ENCODE results near the gene PDE4DIP. TPM values are rescaled to one million over a fixed set of nuclear protein-coding genes. Genes with fewer than 3 reads are reported as not detected.
"Not testable (repeated sequence)": the region's sequence is repeated elsewhere in the genome, so short reads cannot be mapped to it uniquely, and the experiment has no call there.

PDE4DIP gene
- total RNA-seq, 2 experiments from 2014 or later, result 27.1 to 27.4 TPM

GRCh38 chr1:148918836-148919447, 74.7 kb downstream of the PDE4DIP start:
- CTCF ChIA-PET; H3K27ac ChIP-seq (ENCODE audit: low read depth in 1 of 2, low read length in 2 of 2); H3K36me3 Mint-ChIP-seq (ENCODE audit: low read depth); H3K27me3 Mint-ChIP-seq; H3K9me3 ChIP-seq (ENCODE audit: control insufficient read depth in 1 of 2, insufficient read depth in 1 of 2, low read length in 2 of 2); intact Hi-C loops (cut with DNase I, micrococcal nuclease); H3K27ac Mint-ChIP-seq; DNase-seq; H3K4me3 ChIP-seq (ENCODE audit: low read length); H3K9me3 Mint-ChIP-seq; H3K27me3 ChIP-seq (ENCODE audit: control insufficient read depth in 1 of 2, insufficient read depth in 2 of 2, low read length in 2 of 2); ATAC-seq (ENCODE audit: poor library complexity); H3K4me1 Mint-ChIP-seq (ENCODE audit: low read depth); H3K4me3 Mint-ChIP-seq; H3K4me1 ChIP-seq (ENCODE audit: insufficient read depth, low read length); POLR2A ChIA-PET; H3K36me3 ChIP-seq (ENCODE audit: insufficient read depth, low read length): not testable (repeated sequence)

GRCh38 chr1:148921047-148921446, 76.8 kb downstream of the PDE4DIP start:
- H3K4me1 Mint-ChIP-seq (ENCODE audit: low read depth); H3K9me3 Mint-ChIP-seq; H3K27me3 Mint-ChIP-seq; H3K9me3 ChIP-seq (ENCODE audit: control insufficient read depth in 1 of 2, insufficient read depth in 1 of 2, low read length in 2 of 2); DNase-seq; intact Hi-C loops (cut with DNase I, micrococcal nuclease); H3K27ac Mint-ChIP-seq; H3K36me3 ChIP-seq (ENCODE audit: insufficient read depth, low read length); H3K4me3 Mint-ChIP-seq; ATAC-seq (ENCODE audit: poor library complexity); H3K27me3 ChIP-seq (ENCODE audit: control insufficient read depth in 1 of 2, insufficient read depth in 2 of 2, low read length in 2 of 2); POLR2A ChIA-PET; H3K36me3 Mint-ChIP-seq (ENCODE audit: low read depth); CTCF ChIA-PET; H3K4me1 ChIP-seq (ENCODE audit: insufficient read depth, low read length); H3K4me3 ChIP-seq (ENCODE audit: low read length); H3K27ac ChIP-seq (ENCODE audit: low read depth in 1 of 2, low read length in 2 of 2): not testable (repeated sequence)

DNA sequence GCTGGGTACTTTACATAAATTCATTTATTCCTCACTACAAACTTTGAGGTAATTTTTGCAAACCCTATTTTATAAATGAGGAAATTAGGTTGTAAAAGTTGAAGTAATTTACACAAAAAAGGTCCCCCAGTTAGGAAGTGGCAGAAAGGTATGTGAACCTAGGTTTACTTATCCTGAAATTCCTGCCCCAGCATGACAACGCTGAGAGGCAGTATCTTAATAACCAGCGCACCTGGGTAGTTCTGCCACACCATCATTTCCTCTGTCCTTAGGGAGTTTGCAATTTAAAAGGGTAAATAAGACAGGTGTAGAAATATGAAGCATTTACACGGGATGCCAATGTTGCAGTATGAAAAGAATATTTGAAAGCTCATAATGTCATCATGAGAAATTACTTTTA, 79.6 kb downstream of the PDE4DIP start:
- H3K27me3 Mint-ChIP-seq; POLR2A ChIA-PET; H3K36me3 ChIP-seq (ENCODE audit: insufficient read depth, low read length); H3K27ac ChIP-seq (ENCODE audit: low read depth in 1 of 2, low read length in 2 of 2); H3K4me3 ChIP-seq (ENCODE audit: low read length); H3K36me3 Mint-ChIP-seq (ENCODE audit: low read depth); H3K4me1 ChIP-seq (ENCODE audit: insufficient read depth, low read length); H3K4me3 Mint-ChIP-seq; intact Hi-C loops (cut with DNase I, micrococcal nuclease); H3K27me3 ChIP-seq (ENCODE audit: control insufficient read depth in 1 of 2, insufficient read depth in 2 of 2, low read length in 2 of 2); H3K27ac Mint-ChIP-seq; H3K9me3 Mint-ChIP-seq; H3K9me3 ChIP-seq (ENCODE audit: control insufficient read depth in 1 of 2, insufficient read depth in 1 of 2, low read length in 2 of 2); DNase-seq; CTCF ChIA-PET; H3K4me1 Mint-ChIP-seq (ENCODE audit: low read depth); ATAC-seq (ENCODE audit: poor library complexity): not testable (repeated sequence)

GRCh38 chr1:148927645-148928044, 83.4 kb downstream of the PDE4DIP start:
- CTCF ChIA-PET; H3K4me1 ChIP-seq (ENCODE audit: insufficient read depth, low read length); H3K4me3 ChIP-seq (ENCODE audit: low read length); H3K27me3 ChIP-seq (ENCODE audit: control insufficient read depth in 1 of 2, insufficient read depth in 2 of 2, low read length in 2 of 2); H3K27ac Mint-ChIP-seq; H3K4me1 Mint-ChIP-seq (ENCODE audit: low read depth); H3K4me3 Mint-ChIP-seq; ATAC-seq (ENCODE audit: poor library complexity); H3K9me3 Mint-ChIP-seq; DNase-seq; H3K27ac ChIP-seq (ENCODE audit: low read depth in 1 of 2, low read length in 2 of 2); intact Hi-C loops (cut with DNase I, micrococcal nuclease); H3K27me3 Mint-ChIP-seq; POLR2A ChIA-PET; H3K9me3 ChIP-seq (ENCODE audit: control insufficient read depth in 1 of 2, insufficient read depth in 1 of 2, low read length in 2 of 2); H3K36me3 Mint-ChIP-seq (ENCODE audit: low read depth); H3K36me3 ChIP-seq (ENCODE audit: insufficient read depth, low read length): not testable (repeated sequence)

GRCh38 chr1:148929253-148929652, 85.0 kb downstream of the PDE4DIP start:
- H3K36me3 Mint-ChIP-seq (ENCODE audit: low read depth); H3K27me3 ChIP-seq (ENCODE audit: control insufficient read depth in 1 of 2, insufficient read depth in 2 of 2, low read length in 2 of 2); H3K4me1 ChIP-seq (ENCODE audit: insufficient read depth, low read length); DNase-seq; H3K4me1 Mint-ChIP-seq (ENCODE audit: low read depth); H3K27ac ChIP-seq (ENCODE audit: low read depth in 1 of 2, low read length in 2 of 2); H3K27me3 Mint-ChIP-seq; H3K4me3 Mint-ChIP-seq; H3K4me3 ChIP-seq (ENCODE audit: low read length); intact Hi-C loops (cut with DNase I, micrococcal nuclease); CTCF ChIA-PET; ATAC-seq (ENCODE audit: poor library complexity); H3K9me3 ChIP-seq (ENCODE audit: control insufficient read depth in 1 of 2, insufficient read depth in 1 of 2, low read length in 2 of 2); H3K9me3 Mint-ChIP-seq; H3K36me3 ChIP-seq (ENCODE audit: insufficient read depth, low read length); H3K27ac Mint-ChIP-seq; POLR2A ChIA-PET: not testable (repeated sequence)

DNA sequence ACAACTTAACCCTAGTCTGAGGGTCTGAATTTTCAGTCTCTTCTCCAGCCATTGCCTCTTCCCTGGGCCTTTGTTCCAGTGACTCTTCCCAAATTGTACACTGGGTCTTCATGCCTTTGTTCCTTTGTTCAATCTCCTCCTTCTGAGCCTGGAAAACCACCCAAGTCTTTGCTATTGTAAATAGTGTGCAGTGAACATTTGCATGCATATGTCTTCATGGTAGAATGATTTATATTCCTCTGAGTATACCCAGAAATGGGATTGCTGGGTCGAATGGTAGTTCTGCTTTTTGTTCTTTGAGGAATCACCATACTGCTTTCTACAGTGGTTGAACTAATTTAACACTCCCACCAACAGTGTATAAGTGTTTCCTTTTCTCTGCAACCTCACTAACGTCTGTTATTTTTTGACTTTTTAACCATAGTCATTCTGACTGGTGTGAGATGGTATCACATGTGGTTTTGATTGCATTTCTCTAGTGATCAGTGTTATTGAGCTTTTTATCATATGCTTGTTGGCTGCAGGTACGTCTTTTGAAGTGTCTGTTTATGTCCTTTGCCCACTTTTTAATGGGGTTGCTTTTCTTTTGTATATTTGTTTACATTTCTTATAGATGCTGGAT, 91.3 kb downstream of the PDE4DIP start:
- H3K27me3 ChIP-seq (ENCODE audit: control insufficient read depth in 1 of 2, insufficient read depth in 2 of 2, low read length in 2 of 2); H3K9me3 ChIP-seq (ENCODE audit: control insufficient read depth in 1 of 2, insufficient read depth in 1 of 2, low read length in 2 of 2); H3K4me3 Mint-ChIP-seq; H3K4me1 ChIP-seq (ENCODE audit: insufficient read depth, low read length); H3K9me3 Mint-ChIP-seq; H3K4me1 Mint-ChIP-seq (ENCODE audit: low read depth); H3K27me3 Mint-ChIP-seq; CTCF ChIA-PET; H3K27ac Mint-ChIP-seq; DNase-seq; H3K36me3 Mint-ChIP-seq (ENCODE audit: low read depth); ATAC-seq (ENCODE audit: poor library complexity); H3K4me3 ChIP-seq (ENCODE audit: low read length); H3K36me3 ChIP-seq (ENCODE audit: insufficient read depth, low read length); POLR2A ChIA-PET; intact Hi-C loops (cut with DNase I, micrococcal nuclease); H3K27ac ChIP-seq (ENCODE audit: low read depth in 1 of 2, low read length in 2 of 2): not testable (repeated sequence)

- CTCF ChIA-PET; H3K36me3 ChIP-seq (ENCODE audit: insufficient read depth, low read length); H3K9me3 Mint-ChIP-seq; H3K36me3 Mint-ChIP-seq (ENCODE audit: low read depth); H3K4me1 Mint-ChIP-seq (ENCODE audit: low read depth); DNase-seq; H3K4me3 Mint-ChIP-seq; intact Hi-C loops (cut with DNase I, micrococcal nuclease); POLR2A ChIA-PET; H3K27ac ChIP-seq (ENCODE audit: low read depth in 1 of 2, low read length in 2 of 2); H3K4me3 ChIP-seq (ENCODE audit: low read length); ATAC-seq (ENCODE audit: poor library complexity); H3K4me1 ChIP-seq (ENCODE audit: insufficient read depth, low read length); H3K9me3 ChIP-seq (ENCODE audit: control insufficient read depth in 1 of 2, insufficient read depth in 1 of 2, low read length in 2 of 2); H3K27ac Mint-ChIP-seq; H3K27me3 Mint-ChIP-seq; H3K27me3 ChIP-seq (ENCODE audit: control insufficient read depth in 1 of 2, insufficient read depth in 2 of 2, low read length in 2 of 2): not testable (repeated sequence)
Observed at GRCh38 chr1:148942906-148943305, 98.7 kb downstream of the PDE4DIP start.
